Endothelial cell of umbilical vein (primary cell): ENCODE results near the gene PIP4K2C.

ENCODE experiments used
- EZH2 ChIP-seq: IDR thresholded peaks from 2 replicates; pipeline ENCODE4 v1.6.1; 2012; ENCODE audit warnings: borderline replicate concordance, low read depth, mild to moderate bottlenecking, moderate library complexity, low read length, inconsistent platforms; ENCODE audit not compliant: severe bottlenecking
- GATA2 ChIP-seq: IDR thresholded peaks from 2 replicates; pipeline ENCODE4 v1.7.0; 2011; ENCODE audit warnings: low read depth, mild to moderate bottlenecking, moderate library complexity, mixed read lengths, low read length; ENCODE audit not compliant: insufficient read length, insufficient read depth
- POLR2A ChIP-seq: IDR thresholded peaks from 2 replicates; pipeline ENCODE4 v1.6.1; 2012; ENCODE audit warnings: low read depth, mild to moderate bottlenecking, control low read depth, low read length
- POLR2AphosphoS5 ChIP-seq: IDR thresholded peaks from 2 replicates; pipeline ENCODE4 v1.6.1; 2012; ENCODE audit warnings: low read depth, mild to moderate bottlenecking, control low read depth, low read length, moderate library complexity; ENCODE audit not compliant: insufficient read depth
- TF ChIP-seq, protein P1 (sequence below), 2 donors: IDR thresholded peaks; 1 replicate in 1 of 2; 2 replicates in 1 of 2; pipeline ENCODE4 v1.5.1; 2011; ENCODE audit warnings: low read length in 2 of 2, mild to moderate bottlenecking in 2 of 2, moderate library complexity in 2 of 2, control low read depth in 1 of 2, inconsistent platforms in 1 of 2, low read depth in 1 of 2; ENCODE audit not compliant: insufficient read depth in 1 of 2; ENCODE audit errors: extremely low read depth in 1 of 2
- TF ChIP-seq, protein P2 (sequence below): IDR thresholded peaks from 2 replicates; pipeline ENCODE4 v1.6.1; 2011; ENCODE audit not compliant: insufficient read depth, insufficient read length

GRCh38 chr12:57586832-57587429, 4.1 kb upstream of the PIP4K2C start:
- TF ChIP-seq, protein P1, sequence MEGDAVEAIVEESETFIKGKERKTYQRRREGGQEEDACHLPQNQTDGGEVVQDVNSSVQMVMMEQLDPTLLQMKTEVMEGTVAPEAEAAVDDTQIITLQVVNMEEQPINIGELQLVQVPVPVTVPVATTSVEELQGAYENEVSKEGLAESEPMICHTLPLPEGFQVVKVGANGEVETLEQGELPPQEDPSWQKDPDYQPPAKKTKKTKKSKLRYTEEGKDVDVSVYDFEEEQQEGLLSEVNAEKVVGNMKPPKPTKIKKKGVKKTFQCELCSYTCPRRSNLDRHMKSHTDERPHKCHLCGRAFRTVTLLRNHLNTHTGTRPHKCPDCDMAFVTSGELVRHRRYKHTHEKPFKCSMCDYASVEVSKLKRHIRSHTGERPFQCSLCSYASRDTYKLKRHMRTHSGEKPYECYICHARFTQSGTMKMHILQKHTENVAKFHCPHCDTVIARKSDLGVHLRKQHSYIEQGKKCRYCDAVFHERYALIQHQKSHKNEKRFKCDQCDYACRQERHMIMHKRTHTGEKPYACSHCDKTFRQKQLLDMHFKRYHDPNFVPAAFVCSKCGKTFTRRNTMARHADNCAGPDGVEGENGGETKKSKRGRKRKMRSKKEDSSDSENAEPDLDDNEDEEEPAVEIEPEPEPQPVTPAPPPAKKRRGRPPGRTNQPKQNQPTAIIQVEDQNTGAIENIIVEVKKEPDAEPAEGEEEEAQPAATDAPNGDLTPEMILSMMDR (IDR thresholded peaks at IDR 0.05; ENCODE audit: extremely low read depth in 1 of 2, insufficient read depth in 1 of 2, low read depth in 1 of 2, low read length in 2 of 2), result no peak
- TF ChIP-seq GATA2 (no peak), POLR2A (no peak), EZH2 (no peak), POLR2AphosphoS5 (no peak)
- TF ChIP-seq, protein P2, sequence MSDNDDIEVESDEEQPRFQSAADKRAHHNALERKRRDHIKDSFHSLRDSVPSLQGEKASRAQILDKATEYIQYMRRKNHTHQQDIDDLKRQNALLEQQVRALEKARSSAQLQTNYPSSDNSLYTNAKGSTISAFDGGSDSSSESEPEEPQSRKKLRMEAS, result no peak
